Measurements from ENCODE around the gene AHI1.

The AHI1 gene

DNA sequence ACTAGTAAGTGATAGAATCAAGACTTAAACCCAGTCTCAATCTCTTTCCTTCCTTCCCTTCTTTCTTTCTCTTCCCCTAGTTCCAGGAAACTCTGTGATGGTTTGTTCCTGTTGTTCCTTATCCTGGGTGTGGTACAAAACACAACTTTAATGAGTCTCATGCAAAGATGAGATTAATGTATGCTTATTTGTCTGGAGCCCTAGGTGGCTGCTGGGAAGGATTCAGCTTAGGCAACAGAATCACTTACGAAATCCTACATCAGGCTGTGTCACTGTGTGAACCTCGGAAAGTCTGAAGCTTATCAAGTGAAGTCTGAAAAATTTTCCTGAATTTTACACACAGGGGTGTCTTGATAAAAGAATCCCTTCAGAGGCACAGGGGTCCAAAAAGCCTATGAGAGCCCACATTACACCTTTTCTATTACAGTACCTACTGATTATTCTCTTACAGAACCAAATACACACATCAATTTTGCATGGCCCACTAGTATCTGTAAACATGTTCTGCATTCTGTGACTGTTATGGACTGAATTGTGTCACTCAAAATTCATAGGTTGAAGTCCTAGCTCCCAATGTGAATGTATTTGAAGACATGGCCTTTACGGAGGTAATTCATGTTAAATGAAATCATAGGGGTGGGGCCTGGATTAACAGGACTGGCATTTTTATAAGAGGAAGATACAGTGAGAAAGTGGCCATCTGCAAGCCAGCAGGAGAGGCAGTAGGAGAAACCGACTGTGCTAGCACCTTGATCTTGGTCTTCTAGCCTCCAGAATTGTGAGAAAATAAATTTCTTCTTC is 171.7 kb downstream of the AHI1 start:
- no peak for DNase-seq
- ATAC-seq = no peak

GRCh38 chr6:135324531-135324930 is 173.0 kb downstream of the AHI1 start:
- no peak for ATAC-seq
- DNase-seq = no peak

DNA sequence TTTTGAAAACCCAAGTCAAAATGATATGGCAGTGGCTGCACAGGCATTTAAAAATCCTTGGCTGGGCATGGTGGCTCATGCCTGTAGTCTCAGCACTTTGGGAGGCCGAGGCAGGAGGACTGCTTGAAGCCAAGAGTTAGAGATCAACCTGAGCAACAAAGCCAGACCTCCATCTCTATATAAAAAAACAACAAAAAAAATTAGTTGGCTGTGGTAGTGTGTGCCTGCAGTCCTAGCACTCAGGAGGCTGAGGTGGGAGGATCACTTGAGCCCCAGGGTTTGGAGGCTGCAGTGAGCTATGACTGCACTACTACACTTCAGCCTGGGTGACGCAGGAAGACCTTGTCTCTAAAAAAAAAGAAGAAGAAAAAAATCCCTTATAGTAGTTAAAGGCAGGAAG is 173.6 kb downstream of the AHI1 start:
- DNase-seq (no peak), ATAC-seq (no peak)

DNA sequence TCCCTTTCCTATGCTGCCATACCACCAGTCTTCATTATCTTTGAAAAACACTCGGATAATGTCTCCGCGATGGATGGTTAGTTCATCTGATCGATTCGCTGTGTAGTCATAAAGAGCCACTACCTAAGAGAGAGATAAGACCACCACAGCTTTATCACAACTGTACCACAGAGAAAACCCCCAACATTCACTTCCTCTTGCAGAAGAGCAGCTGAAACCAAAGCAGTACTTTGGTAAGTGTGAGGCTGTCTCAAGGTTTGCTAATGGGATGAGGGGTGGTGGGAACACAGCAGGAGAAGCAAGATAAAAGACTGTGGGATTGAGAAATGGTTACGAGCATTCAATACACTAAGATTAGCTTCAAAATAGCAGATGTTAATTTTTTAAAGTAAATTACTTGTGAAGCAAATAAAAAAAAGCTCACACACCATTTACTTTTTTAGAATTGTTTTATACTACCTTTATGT is 174.3 kb downstream of the AHI1 start:
- DNase-seq (no peak), ATAC-seq (peak; percentile 91)

DNA sequence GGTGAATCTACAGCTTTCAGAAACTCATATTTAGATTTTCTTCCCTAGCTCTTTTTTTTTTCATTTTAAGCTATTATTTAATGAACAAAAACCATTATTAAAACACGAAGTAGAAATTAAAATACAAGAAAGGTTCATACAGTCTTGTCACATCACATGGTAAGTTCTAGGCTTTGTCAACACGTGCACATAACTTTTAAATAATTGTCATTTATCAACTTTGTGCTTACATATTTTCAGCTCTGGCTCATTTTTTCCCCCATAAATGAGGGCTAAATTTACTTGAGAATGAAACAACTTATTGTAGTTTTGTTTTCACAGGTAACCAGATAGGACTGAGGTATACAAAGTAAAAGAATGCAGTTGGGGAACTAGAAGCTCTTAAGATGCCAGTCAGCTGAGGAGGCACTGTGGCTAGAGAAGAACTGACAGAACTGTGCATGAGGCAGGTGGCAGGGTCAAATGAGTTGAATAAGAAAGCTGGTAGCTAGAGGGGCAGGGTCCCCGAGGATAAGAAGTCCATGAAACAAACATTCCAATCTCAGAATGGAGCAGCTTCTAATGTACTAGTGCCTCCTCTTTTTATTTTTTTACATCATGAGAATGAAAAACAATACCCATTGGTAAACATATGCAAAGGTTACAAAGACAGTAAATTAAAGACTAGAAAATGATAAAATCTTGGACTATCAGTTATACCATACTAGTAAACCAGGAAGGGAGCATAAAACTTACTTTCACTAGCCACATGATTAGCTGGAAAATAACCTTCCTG is 174.9 kb downstream of the AHI1 start:
- DNase-seq = no peak
- peak; percentile 48 for ATAC-seq

DNA sequence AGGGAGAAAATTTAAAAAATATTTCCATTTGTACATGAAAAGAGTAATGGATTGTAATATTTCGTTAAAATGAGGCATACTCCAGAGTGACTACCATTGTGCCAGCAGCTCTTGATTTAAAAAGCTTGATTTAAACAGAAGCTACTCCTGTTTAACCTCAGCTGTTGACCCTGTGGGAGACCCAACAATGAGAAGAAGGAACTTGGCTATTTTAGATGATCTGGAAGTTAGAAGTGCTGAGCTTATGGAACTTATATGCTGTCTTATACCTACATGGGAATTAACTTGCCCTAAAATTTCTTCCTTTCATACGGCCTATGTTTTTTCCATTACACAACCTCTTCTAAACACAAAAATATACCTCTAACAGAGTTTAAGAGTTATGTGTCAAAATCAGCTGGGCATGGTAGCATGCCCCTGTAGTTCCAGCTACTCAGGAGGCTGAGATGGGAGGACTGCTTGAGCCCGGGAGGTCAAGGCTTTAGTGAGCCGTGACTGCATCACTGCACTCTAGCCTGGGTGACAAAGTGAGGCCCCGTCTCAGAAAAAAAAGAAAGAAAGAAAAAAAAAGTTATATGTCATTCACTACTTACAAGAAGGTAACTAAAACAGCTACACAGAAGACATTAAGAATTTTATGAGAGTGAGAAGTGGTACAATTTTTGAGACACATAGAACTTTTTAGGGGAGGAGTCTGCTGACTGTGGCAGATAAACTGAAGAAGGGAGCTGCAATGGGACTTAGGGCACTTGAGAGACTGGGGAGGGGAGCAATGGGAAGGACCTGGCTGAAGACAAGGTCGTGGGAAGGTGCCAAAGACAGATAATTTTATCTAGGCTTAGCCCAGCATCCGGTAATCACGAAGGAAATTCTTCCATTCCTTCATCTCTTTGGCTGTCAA is 176.6 kb downstream of the AHI1 start:
- DNase-seq (no peak), ATAC-seq (no peak)

GRCh38 chr6:135319819-135320218 is 177.7 kb downstream of the AHI1 start:
- ATAC-seq = no peak
- DNase-seq = no peak

GRCh38 chr6:135318738-135319469 is 178.6 kb downstream of the AHI1 start:
- no peak for DNase-seq
- ATAC-seq = no peak

DNA sequence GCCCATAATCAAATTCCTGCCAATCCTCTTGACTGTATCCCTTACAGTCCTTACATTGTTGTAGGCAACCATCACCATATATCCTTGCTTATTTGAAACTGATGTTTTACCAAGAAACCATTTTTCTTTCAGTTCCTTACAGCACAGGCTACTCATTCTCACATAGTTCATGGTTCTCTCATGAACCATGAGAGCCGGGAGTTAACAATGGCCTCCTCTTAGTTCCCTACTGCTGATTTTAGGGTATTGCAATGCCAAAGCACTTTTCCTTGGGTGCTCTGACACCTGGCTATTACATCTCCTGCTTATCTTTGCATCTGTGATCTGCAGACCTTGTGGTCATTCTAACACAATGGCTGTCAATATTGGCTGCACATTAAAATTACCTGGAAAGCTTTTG is 183.0 kb downstream of the AHI1 start:
- DNase-seq = no peak
- ATAC-seq = no peak

GRCh38 chr6:135311446-135312200 is 185.9 kb downstream of the AHI1 start:
- no peak for DNase-seq
- ATAC-seq = no peak

- ATAC-seq (no peak), DNase-seq (no peak)
Measured at GRCh38 chr6:135310291-135310690, 187.2 kb downstream of the AHI1 start.

- no peak for DNase-seq
- no peak for ATAC-seq
Measured at GRCh38 chr6:135306740-135307420, 190.7 kb downstream of the AHI1 start.

DNA sequence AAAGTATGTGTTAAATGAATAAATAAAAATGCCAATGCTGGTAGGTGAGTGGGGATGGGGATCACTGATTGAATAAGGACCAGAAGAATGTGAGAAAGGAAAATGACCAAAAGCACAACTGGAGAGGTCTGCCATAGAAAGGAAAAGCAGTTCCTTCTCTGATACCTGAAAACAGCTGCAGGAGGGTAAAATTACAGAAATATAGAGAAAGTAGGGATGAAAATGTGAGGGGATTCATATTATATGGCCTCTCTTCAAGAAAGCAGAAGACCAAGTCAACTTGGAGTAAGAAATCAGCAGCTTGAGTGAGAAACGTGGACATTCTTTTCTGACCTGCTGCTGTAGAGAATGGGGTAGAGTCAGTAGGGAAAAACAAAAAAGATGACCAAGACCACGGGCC is 191.4 kb downstream of the AHI1 start:
- ATAC-seq (no peak), DNase-seq (no peak)

DNA sequence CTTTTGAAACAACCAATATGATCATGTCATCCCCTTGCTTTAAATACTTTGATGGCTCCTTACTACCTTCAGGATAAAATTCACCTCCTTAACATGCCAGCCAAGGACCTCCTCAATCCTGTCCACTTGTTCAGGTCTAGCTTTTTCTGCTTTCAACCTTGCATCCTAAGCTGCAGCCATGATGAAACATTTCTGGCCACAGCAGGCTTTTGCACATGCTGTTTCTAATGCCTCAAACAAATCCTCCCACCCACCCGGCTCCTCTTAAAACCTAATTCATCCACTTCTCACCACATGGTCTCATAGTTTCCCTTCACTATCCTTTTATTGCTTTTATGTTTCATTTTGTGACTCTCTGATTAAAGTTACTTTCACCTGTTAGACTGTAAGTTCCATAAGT is 191.9 kb downstream of the AHI1 start:
- DNase-seq = no peak
- no peak for ATAC-seq

DNA sequence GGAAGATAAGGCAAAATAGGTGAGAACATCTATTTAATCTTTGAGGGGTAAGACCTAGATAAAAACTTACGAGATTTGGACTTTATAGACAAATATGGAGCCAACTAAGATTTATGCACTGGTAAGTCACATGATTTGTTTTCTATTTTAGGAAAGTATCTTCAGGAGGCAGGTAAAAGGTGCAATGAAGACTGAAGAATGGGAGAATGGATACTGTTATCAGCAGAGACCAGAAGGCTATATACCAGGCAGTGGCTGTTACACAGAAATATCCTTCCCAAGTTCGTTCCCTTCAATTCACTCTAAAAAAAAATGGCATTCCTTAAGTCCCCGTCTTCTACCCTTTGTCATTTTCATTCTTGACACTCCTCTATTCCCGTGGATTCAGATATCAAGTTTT is 192.7 kb downstream of the AHI1 start:
- ATAC-seq (no peak), DNase-seq (no peak)

DNA sequence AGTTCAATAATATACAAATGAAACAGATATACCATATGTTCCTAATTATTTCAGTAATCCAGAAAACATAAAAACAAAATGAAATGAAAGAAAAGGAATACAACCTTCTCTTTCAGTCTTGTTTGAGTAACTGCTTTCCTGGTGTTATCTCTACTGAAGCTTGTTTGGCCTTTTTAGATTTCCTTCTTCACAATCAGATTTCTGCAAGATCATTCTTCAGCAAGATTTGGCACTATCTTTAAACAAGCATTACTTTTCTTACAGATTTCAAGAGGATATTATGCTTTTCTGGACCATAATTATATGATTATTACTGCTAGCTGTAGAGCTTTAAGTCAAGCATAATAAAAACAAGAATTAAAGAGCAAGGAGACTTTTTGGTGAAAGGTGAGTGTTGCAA is 196.2 kb downstream of the AHI1 start:
- DNase-seq (no peak), ATAC-seq (no peak)

- no peak for DNase-seq
- ATAC-seq = no peak
Measured at GRCh38 chr6:135300576-135300975, 197.0 kb downstream of the AHI1 start.

GRCh38 chr6:135299256-135299655 is 198.3 kb downstream of the AHI1 start:
- ATAC-seq (no peak), DNase-seq (no peak)

DNA sequence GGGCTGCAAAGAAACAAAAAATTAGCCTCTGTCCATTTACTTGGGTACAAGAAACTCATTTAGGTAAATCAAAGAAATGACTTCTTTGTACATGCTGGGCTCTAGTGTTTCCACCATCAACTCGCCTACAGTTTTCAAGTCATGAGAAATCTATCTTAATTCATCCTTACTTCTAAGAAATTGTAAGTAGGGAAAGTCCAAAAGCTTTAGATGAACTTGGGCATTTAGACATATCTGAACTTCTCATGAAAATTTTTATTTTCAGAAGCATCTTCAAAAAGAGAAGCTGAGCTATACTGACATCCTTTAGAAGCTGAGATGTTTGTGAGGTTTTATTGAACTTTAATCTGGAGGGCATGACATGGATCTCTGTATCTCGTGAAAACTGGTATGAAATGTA is 199.1 kb downstream of the AHI1 start:
- ATAC-seq = peak; percentile 57
- DNase-seq = no peak

DNA sequence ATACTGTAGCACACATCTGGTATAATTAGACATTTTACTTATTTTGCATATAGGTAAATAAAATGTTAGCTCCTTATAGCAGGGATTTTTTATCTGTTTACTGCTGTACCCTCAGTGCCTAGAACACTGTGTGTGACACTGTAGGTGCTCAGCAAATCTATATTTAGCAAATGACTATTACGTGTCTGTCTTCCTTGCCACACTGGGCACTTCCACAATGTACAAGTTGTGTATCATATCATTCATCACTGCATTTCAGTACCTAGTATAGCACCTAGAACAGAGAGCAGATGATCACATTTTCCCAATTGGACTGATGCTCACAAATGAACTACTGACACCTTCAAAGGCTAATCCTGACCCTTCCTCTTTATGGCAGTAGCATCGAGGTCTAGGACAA is 200.8 kb downstream of the AHI1 start:
- ATAC-seq (no peak), DNase-seq (no peak)

- DNase-seq (no peak), ATAC-seq (no peak)
Measured at GRCh38 chr6:135295085-135295484, 202.5 kb downstream of the AHI1 start.
